Keratinocyte (primary cell): ENCODE results near the gene HNRNPLL.

ENCODE experiments used
- EZH2 ChIP-seq: IDR thresholded peaks from one replicate; pipeline ENCODE4 v1.6.1; 2012; ENCODE audit warnings: inconsistent platforms, mild to moderate bottlenecking, low read length, moderate library complexity
- TF ChIP-seq, protein P1 (sequence below), 3 experiments: IDR thresholded peaks in 1 of 3; conservative IDR thresholded peaks in 1 of 3; optimal IDR thresholded peaks in 1 of 3; 2 replicates in 2 of 3; 3 replicates in 1 of 3; pipeline versions ENCODE3 to v1.5.1; 2011; ENCODE audit warnings: low read length in 3 of 3, mild to moderate bottlenecking in 3 of 3, moderate library complexity in 2 of 3, control low read depth in 1 of 3, inconsistent platforms in 1 of 3; ENCODE audit not compliant: insufficient read depth in 2 of 3; ENCODE audit errors: extremely low read depth in 1 of 3

DNA sequence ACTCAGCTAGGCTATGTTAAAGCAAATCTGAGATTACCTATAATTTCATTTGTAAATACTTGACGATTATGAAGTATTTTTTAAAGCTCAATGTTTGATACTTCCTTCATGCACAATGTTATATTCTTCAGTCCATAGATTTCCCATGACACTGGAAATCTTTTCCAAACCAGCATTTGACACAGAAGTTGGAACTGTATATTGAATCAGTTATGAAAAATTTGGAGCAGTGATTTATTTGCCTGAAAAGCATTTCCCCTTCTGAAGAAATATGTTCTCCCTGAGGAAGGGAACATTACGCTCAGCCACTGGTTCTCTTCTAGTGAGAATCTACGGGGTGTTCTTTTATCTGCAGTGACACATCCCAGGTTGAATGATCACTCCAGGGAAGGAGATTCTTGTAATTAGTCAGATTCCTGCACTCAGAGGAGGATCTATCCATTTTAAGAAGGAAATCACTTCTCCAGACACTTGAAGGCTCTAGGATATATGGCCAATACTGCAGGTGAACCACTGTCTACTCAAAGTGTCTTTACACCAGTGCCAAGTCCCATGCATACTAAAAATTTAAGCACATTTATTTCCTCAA, 64.7 kb downstream of the HNRNPLL start:
- TF ChIP-seq, protein P1, sequence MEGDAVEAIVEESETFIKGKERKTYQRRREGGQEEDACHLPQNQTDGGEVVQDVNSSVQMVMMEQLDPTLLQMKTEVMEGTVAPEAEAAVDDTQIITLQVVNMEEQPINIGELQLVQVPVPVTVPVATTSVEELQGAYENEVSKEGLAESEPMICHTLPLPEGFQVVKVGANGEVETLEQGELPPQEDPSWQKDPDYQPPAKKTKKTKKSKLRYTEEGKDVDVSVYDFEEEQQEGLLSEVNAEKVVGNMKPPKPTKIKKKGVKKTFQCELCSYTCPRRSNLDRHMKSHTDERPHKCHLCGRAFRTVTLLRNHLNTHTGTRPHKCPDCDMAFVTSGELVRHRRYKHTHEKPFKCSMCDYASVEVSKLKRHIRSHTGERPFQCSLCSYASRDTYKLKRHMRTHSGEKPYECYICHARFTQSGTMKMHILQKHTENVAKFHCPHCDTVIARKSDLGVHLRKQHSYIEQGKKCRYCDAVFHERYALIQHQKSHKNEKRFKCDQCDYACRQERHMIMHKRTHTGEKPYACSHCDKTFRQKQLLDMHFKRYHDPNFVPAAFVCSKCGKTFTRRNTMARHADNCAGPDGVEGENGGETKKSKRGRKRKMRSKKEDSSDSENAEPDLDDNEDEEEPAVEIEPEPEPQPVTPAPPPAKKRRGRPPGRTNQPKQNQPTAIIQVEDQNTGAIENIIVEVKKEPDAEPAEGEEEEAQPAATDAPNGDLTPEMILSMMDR (optimal IDR thresholded peaks at IDR 0.05 in 1 of 3, IDR thresholded peaks at IDR 0.05 in 1 of 3, conservative IDR thresholded peaks at IDR 0.05 in 1 of 3; ENCODE audit: extremely low read depth in 1 of 3, insufficient read depth in 2 of 3, low read length in 3 of 3), result no peak
- TF ChIP-seq EZH2, result no peak
